ENCODE data around the gene LNPEP. TPM values are rescaled to one million over a fixed set of nuclear protein-coding genes. Genes with fewer than 3 reads are reported as not detected.

LNPEP gene
- total RNA-seq, 6 experiments from 2014 or later = 7.5 to 11.2 (median 9.9) TPM

DNA sequence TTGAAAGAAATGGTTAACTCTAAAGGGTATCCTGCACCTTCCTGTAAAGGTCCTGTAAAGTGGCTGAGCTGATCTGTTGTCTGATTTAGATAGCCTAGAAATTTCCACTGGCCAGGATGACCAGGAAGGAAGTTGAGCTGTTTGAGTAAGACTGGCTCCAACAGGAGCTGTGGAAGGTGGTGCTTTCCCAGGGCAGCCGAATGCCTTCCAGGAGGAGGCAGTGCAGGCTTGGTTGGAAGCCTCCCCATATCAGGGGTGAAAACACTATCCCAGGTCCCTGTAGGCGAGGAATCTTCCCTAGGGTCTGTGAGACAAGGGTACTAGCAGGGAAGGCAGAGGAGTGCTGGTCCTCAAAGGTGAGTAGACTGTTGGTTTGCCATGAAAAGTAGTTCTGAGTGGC, 108.2 kb downstream of the LNPEP start:
- peak; percentile 63 to 88 (median 68) for ATAC-seq
- H3K4me3 ChIP-seq = no peak overlapping the region
- no peak for TF ChIP-seq POLR2A (IDR thresholded peaks at IDR 0.05)
- TF ChIP-seq, protein P1, sequence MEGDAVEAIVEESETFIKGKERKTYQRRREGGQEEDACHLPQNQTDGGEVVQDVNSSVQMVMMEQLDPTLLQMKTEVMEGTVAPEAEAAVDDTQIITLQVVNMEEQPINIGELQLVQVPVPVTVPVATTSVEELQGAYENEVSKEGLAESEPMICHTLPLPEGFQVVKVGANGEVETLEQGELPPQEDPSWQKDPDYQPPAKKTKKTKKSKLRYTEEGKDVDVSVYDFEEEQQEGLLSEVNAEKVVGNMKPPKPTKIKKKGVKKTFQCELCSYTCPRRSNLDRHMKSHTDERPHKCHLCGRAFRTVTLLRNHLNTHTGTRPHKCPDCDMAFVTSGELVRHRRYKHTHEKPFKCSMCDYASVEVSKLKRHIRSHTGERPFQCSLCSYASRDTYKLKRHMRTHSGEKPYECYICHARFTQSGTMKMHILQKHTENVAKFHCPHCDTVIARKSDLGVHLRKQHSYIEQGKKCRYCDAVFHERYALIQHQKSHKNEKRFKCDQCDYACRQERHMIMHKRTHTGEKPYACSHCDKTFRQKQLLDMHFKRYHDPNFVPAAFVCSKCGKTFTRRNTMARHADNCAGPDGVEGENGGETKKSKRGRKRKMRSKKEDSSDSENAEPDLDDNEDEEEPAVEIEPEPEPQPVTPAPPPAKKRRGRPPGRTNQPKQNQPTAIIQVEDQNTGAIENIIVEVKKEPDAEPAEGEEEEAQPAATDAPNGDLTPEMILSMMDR (IDR thresholded peaks at IDR 0.05) = peak in 2 of 4 donors; percentile 12 to 18
- DNase-seq = peak in 1 of 3 donors; percentile 28
- intact Hi-C loops (cut with DNase I) = no loop called here
- no peaks in the 10 kb centered on the region for H3K4me1 ChIP-seq
- no peaks in the 10 kb centered on the region for H3K9me3 ChIP-seq
- WGBS (ENCODE audit: insufficient coverage, low coverage, low lambda C conversion rate, missing lambda C conversion rate) = 40% methylated on average over 1 of the region's 2 CpGs
- H3K27me3 ChIP-seq = no peaks in the 10 kb centered on the region
- no peaks in the 10 kb centered on the region for H3K36me3 ChIP-seq
- no peak overlapping the region for H3K27ac ChIP-seq

DNA sequence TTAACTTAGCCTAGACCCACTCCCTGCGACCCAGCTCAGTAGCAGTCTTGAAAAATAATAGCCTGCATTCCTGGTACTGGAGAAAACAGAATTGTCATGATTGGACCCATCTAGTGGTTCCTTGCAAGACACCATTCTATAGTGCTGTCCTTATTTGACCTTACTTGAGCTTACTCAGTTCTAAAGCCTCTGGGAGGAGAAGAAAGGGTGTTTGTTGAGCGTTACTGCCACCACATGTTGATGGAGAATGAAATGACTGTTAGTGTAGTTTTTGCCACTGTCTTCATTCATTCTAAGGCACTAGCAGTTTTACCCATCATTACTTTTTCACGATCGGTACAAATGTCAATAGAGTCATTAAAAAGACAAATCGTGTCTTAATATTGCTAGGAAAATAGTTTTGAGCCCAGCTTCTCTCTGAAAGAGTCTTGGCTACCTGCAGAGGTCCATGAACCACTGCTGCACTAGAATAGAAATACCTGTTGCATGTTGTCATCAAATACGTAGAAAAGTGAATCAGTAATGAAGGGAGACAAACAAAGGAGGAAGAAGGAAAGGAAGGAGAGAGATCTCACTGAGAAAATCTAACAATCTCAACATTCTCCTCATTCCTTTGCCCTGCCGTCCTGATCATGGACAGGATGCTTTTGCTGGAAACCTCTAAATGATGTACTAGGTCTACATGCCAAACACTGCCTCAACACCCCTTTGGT, 110.5 kb downstream of the LNPEP start:
- WGBS (ENCODE audit: insufficient coverage, low coverage, low lambda C conversion rate, missing lambda C conversion rate) = 64% methylated on average over 7 of the region's 7 CpGs
- ATAC-seq = no peak

DNA sequence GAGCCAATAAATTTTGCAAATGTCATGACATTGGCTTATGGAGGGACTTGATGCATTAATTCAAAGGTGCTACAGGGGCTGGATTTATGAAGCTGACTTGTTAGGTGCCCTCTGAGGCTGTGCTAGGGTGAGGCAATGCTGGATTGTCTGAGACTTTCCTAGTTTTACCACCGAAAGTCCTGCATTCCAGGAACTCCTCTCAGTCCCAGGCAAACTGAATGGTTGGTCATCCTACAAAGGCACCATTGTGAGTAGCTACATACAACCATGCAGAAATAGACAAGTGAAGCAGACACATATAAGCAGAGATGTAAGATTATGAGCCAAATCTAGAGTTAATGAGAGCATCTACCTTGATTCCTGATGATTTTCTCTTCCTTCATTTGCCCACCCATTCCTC, 111.2 kb downstream of the LNPEP start:
- Histone ChIP-seq H3K36me3 (no peaks in the 10 kb centered on the region), H3K4me3 (no peak overlapping the region), H3K27ac (no peak overlapping the region), H3K27me3 (no peaks in the 10 kb centered on the region), H3K9me3 (no peaks in the 10 kb centered on the region), H3K4me1 (no peaks in the 10 kb centered on the region)
- intact Hi-C loops (cut with DNase I) = no loop called here
- no peak for TF ChIP-seq POLR2A (IDR thresholded peaks at IDR 0.05)
- TF ChIP-seq, protein P1 (IDR thresholded peaks at IDR 0.05) = no peak
- no peak for DNase-seq
- ATAC-seq = no peak
- 67% methylated on average over 1 of the region's 1 CpG for WGBS (ENCODE audit: insufficient coverage, low coverage, low lambda C conversion rate, missing lambda C conversion rate)

More for the DNA sequence above, 110.5 kb downstream of the LNPEP start:
- H3K36me3 ChIP-seq = no peaks in the 10 kb centered on the region
- DNase-seq = no peak
- no peak overlapping the region for H3K4me3 ChIP-seq
- intact Hi-C loops (cut with DNase I) = no loop called here
- no peaks in the 10 kb centered on the region for H3K27me3 ChIP-seq
- H3K27ac ChIP-seq = no peak overlapping the region
- TF ChIP-seq, protein P1 (IDR thresholded peaks at IDR 0.05) = no peak
- no peak for TF ChIP-seq POLR2A (IDR thresholded peaks at IDR 0.05)
- no peaks in the 10 kb centered on the region for H3K4me1 ChIP-seq
- H3K9me3 ChIP-seq = no peaks in the 10 kb centered on the region

- Histone ChIP-seq H3K27me3 (no peaks in the 10 kb centered on the region), H3K4me1 (no peaks in the 10 kb centered on the region), H3K36me3 (no peaks in the 10 kb centered on the region), H3K27ac (no peak overlapping the region), H3K4me3 (no peak overlapping the region), H3K9me3 (no peaks in the 10 kb centered on the region)
- TF ChIP-seq, protein P1 (IDR thresholded peaks at IDR 0.05) = no peak
- TF ChIP-seq POLR2A (IDR thresholded peaks at IDR 0.05) = no peak
- ATAC-seq (no peak), DNase-seq (no peak)
- intact Hi-C loops (cut with DNase I) = no loop called here
- WGBS (ENCODE audit: insufficient coverage, low coverage, low lambda C conversion rate, missing lambda C conversion rate) = 74% methylated on average over 7 of the region's 7 CpGs
Measured at GRCh38 chr5:97049175-97049574, 113.3 kb downstream of the LNPEP start.
